Loucy (cell line): ENCODE data around the gene OR1J1.

Source experiments
- H2AFZ ChIP-seq: fragments of 200-600 bp; sonication (generic); 2 replicates; pipeline ENCODE4 v1.6.0; 2016; ENCODE audit warnings: antibody characterized with exemption, mild to moderate bottlenecking, low read length, moderate library complexity
- H3F3A ChIP-seq: fragments of 200-600 bp; 2 replicates; pipeline ENCODE4 v1.6.0; 2016; ENCODE audit warnings: antibody characterized with exemption, low read depth, mild to moderate bottlenecking
- H3K27me3 ChIP-seq: fragments of 200-600 bp; sonication (generic); 2 replicates; pipeline ENCODE4 v1.6.1; 2014; ENCODE audit warnings: low read length, mild to moderate bottlenecking; ENCODE audit not compliant: insufficient read depth, poor library complexity, severe bottlenecking
- H3K36me3 ChIP-seq: fragments of 200-600 bp; sonication (generic); 2 replicates; pipeline ENCODE4 v1.6.1; 2016; ENCODE audit warnings: low read length; ENCODE audit not compliant: insufficient read depth
- H3K4me1 ChIP-seq: fragments of 200-600 bp; sonication (generic); 2 replicates; pipeline ENCODE4 v1.5.1; 2014; ENCODE audit warnings: low read length, mild to moderate bottlenecking; ENCODE audit not compliant: insufficient read depth, poor library complexity, severe bottlenecking
- H3K4me2 ChIP-seq: fragments of 200-600 bp; sonication (generic); 2 replicates; pipeline ENCODE4 v1.6.0; 2014; ENCODE audit warnings: antibody characterized with exemption, low read length, low read depth, mild to moderate bottlenecking; ENCODE audit not compliant: poor library complexity, severe bottlenecking
- H3K4me3 ChIP-seq: fragments of 200-600 bp; sonication (generic); 2 replicates; pipeline ENCODE4 v1.5.1; 2014; ENCODE audit warnings: low read length, mild to moderate bottlenecking, mixed read lengths; ENCODE audit not compliant: poor library complexity, severe bottlenecking
- H3K79me2 ChIP-seq: fragments of 200-600 bp; sonication (generic); 2 replicates; pipeline ENCODE4 v1.6.1; 2014; ENCODE audit warnings: low read length; ENCODE audit not compliant: insufficient read depth
- H3K9ac ChIP-seq: fragments of 200-600 bp; sonication (generic); 2 replicates; pipeline ENCODE4 v1.6.0; 2014; ENCODE audit warnings: mild to moderate bottlenecking, low read depth, low read length, moderate library complexity; ENCODE audit not compliant: poor library complexity, severe bottlenecking
- H3K9me2 ChIP-seq: fragments of 200-600 bp; sonication (generic); replicated peaks from 2 replicates; pipeline ENCODE4 v1.6.1; 2016; ENCODE audit warnings: low read depth, low read length, mixed read lengths
- H3K9me3 ChIP-seq: fragments of 200-600 bp; sonication (generic); 2 replicates; pipeline ENCODE4 v1.6.1; 2014; ENCODE audit warnings: mild to moderate bottlenecking, antibody characterized with exemption, low read length, low read depth; ENCODE audit not compliant: insufficient read depth
- H4K20me1 ChIP-seq: fragments of 200-600 bp; sonication (generic); 2 replicates; pipeline ENCODE4 v1.6.0; 2014; ENCODE audit warnings: antibody characterized with exemption, low read length, mild to moderate bottlenecking; ENCODE audit not compliant: insufficient read depth, poor library complexity, severe bottlenecking
- EZH2phosphoT487 ChIP-seq: fragments of 200-600 bp; IDR thresholded peaks from 2 replicates; pipeline ENCODE4 v1.6.1; 2018; ENCODE audit warnings: antibody characterized with exemption, mild to moderate bottlenecking, moderate library complexity, borderline replicate concordance
- TF ChIP-seq, protein P1 (sequence below): fragments of 200-600 bp; sonication (generic); conservative IDR thresholded peaks from 2 replicates; pipeline ENCODE4 v1.5.1; 2014; ENCODE audit warnings: mild to moderate bottlenecking, antibody characterized with exemption, low read length

Gene OR1J1

DNA sequence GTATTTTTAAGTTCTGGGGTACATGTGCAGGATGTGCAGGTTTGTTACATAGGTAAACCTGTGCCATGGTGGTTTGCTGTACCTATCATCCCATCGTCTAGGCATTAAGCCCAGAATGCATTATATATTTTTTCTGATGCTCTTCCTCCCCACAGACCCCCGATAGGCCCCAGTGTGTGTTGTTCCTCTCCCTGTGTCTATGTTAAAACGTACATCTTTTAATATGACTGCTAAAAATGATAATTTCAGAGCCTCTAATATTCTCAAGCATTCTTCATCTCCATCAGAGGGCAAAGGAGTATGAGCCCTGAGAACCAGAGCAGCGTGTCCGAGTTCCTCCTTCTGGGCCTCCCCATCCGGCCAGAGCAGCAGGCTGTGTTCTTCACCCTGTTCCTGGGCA, 32.8 kb upstream of the OR1J1 start, which contains the start of gene OR1J2:
Gene OR1J2 (plus strand): TSS at position 301 of the 400 bp plus-strand sequence. CDS start 0 bp downstream, at position 301.
- no peaks in the 10 kb centered on the region for H3K4me1 ChIP-seq
- H3K9me2 ChIP-seq = no peaks in the 10 kb centered on the region
- no peak for TF ChIP-seq EZH2phosphoT487
- TF ChIP-seq, protein P1, sequence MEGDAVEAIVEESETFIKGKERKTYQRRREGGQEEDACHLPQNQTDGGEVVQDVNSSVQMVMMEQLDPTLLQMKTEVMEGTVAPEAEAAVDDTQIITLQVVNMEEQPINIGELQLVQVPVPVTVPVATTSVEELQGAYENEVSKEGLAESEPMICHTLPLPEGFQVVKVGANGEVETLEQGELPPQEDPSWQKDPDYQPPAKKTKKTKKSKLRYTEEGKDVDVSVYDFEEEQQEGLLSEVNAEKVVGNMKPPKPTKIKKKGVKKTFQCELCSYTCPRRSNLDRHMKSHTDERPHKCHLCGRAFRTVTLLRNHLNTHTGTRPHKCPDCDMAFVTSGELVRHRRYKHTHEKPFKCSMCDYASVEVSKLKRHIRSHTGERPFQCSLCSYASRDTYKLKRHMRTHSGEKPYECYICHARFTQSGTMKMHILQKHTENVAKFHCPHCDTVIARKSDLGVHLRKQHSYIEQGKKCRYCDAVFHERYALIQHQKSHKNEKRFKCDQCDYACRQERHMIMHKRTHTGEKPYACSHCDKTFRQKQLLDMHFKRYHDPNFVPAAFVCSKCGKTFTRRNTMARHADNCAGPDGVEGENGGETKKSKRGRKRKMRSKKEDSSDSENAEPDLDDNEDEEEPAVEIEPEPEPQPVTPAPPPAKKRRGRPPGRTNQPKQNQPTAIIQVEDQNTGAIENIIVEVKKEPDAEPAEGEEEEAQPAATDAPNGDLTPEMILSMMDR = no peak
- no peaks in the 10 kb centered on the region for H3K9me3 ChIP-seq
- H4K20me1 ChIP-seq = no peaks in the 10 kb centered on the region
- H3K27me3 ChIP-seq = no peaks in the 10 kb centered on the region
- no peak within 1 kb of the TSS for H3K4me2 ChIP-seq
- H3F3A ChIP-seq = no peaks in the 10 kb centered on the region
- H3K79me2 ChIP-seq = no peaks in the 10 kb centered on the region
- no peak within 1 kb of the TSS for H2AFZ ChIP-seq
- H3K9ac ChIP-seq = no peak within 1 kb of the TSS
- H3K36me3 ChIP-seq = no peaks in the 10 kb centered on the region
- no peak within 1 kb of the TSS for H3K4me3 ChIP-seq

DNA sequence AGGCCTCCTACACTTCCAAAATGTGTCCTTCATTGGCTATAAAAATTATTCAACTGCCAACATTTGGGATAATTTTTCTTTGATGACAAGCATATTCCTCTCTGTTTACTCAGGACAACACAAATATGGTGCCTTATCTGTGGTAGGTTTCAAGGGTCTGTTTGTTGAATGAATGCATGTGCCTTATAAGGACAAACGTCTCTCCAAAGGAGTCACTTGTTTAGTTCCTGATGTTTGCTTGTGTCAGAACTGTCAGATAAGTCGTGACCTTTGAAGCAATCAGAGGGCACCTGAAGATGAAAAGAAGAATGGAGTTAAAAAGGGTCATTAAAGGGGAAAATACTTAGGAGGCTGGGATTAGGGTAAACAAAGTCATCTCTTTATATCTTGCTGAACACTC, 29.2 kb upstream of the OR1J1 start:
- no peaks in the 10 kb centered on the region for H3F3A ChIP-seq
- H3K79me2 ChIP-seq = no peaks in the 10 kb centered on the region

DNA sequence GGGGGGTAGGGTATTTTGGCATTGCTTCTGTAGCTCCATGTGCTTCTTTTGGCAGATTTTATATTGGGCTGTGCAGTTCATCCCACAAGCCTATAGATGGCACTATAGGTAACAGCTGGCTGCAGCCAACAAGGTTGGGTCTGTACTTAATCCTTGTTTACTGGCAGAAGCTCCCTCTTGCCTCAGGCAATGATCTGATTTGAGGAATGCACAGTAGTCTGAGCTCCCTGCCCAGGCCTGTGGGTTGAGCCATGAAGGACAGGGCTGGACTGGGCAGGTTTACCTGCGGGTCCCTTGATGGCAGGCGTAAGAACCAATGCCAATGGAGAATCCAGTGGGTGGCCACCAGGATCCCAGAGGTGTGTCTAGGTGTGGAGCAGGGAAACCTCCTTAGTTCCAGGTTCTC, 21.2 kb upstream of the OR1J1 start:
- peak overlapping the region; percentile 25 for H3K9ac ChIP-seq
- no peaks in the 10 kb centered on the region for H3K4me1 ChIP-seq
- H3K79me2 ChIP-seq = no peaks in the 10 kb centered on the region
- H3K4me2 ChIP-seq = no peak overlapping the region
- no peaks in the 10 kb centered on the region for H3K9me2 ChIP-seq
- H3K36me3 ChIP-seq = no peaks in the 10 kb centered on the region
- TF ChIP-seq EZH2phosphoT487 = no peak
- TF ChIP-seq, protein P1 = peak; percentile 93
- no peaks in the 10 kb centered on the region for H3K27me3 ChIP-seq
- no peaks in the 10 kb centered on the region for H3K9me3 ChIP-seq
- H2AFZ ChIP-seq = 0 out of 2 replicates have a peak overlapping the region, but pooled peaks have one; percentile 19
- H3F3A ChIP-seq = no peaks in the 10 kb centered on the region
- no peak overlapping the region for H3K4me3 ChIP-seq
- no peaks in the 10 kb centered on the region for H4K20me1 ChIP-seq

More for the DNA sequence above, 29.2 kb upstream of the OR1J1 start:
- H3K4me2 ChIP-seq = no peak overlapping the region
- H3K4me1 ChIP-seq = no peaks in the 10 kb centered on the region
- no peaks in the 10 kb centered on the region for H3K36me3 ChIP-seq
- H3K4me3 ChIP-seq = no peak overlapping the region
- no peaks in the 10 kb centered on the region for H3K9me2 ChIP-seq
- H3K9ac ChIP-seq = no peak overlapping the region
- H3K27me3 ChIP-seq = no peaks in the 10 kb centered on the region
- H4K20me1 ChIP-seq = no peaks in the 10 kb centered on the region
- H3K9me3 ChIP-seq = no peaks in the 10 kb centered on the region
- no peak for TF ChIP-seq EZH2phosphoT487
- TF ChIP-seq, protein P1 = no peak
- no peak overlapping the region for H2AFZ ChIP-seq
